GM12878 (cell line): ENCODE data around the gene P4HA3. TPM values are rescaled to one million over a fixed set of nuclear protein-coding genes. Genes with fewer than 3 reads are reported as not detected.

ENCODE experiments used
- ATAC-seq: fragments of 200-7000 bp; cut with Tn5 transposase; 3 replicates; pipeline ENCODE4 v1.9.1; 2020; ENCODE audit warnings: mild to moderate bottlenecking, moderate library complexity
- BruUV-seq: library from RNA; stranded (reverse); fragments of 400-500 nt; replicated peaks from 2 replicates; lab custom pipeline; 2021; lab: Mats Ljungman, UMichigan
- CTCF ChIA-PET: fragments of 300-600 bp; sonication (Branson Sonifier 250); formaldehyde crosslinking; extraction: SDS; loops from one replicate; lab custom pipeline; 2021; ENCODE audit warnings: inconsistent platforms; lab: Yijun Ruan, JAX
- POLR2A ChIA-PET: fragments of 350-600 bp; formaldehyde crosslinking; extraction: SDS; loops from one replicate; lab custom pipeline; 2021; ENCODE audit warnings: inconsistent platforms; lab: Charles Lee
- RAD21 ChIA-PET: fragments of 300-600 bp; sonication (Branson Sonifier 250); formaldehyde crosslinking; loops from one replicate; lab custom pipeline; 2023; ENCODE audit warnings: antibody characterized with exemption; ENCODE audit not compliant: unreplicated experiment; lab: Charles Lee
- SMC1A ChIA-PET: fragments of 300-600 bp; sonication (Branson Sonifier 250); formaldehyde crosslinking; loops from one replicate; lab custom pipeline; 2023; ENCODE audit not compliant: unreplicated experiment, uncharacterized antibody; lab: Charles Lee
- DNase-seq: peaks from one replicate; pipeline ENCODE4 v3.0.0-alpha.2; 2011; ENCODE audit warnings: low read depth, low spot score
- FAIRE-seq: peaks from 3 replicates; lab custom pipeline; 2011; peaks lifted over from hg19 to GRCh38; lab: Jason Lieb, UNC
- H2AFZ ChIP-seq: 2 replicates; pipeline ENCODE4 v1.6.0; 2011; ENCODE audit warnings: low read depth, low read length, control low read depth; ENCODE audit not compliant: control insufficient read depth
- H3K27ac ChIP-seq: 2 replicates; pipeline ENCODE4 v1.5.1; 2011; ENCODE audit warnings: control low read depth; ENCODE audit not compliant: control insufficient read depth, insufficient read depth
- H3K27me3 ChIP-seq, 2 experiments: replicated peaks in 1 of 2; 2 replicates each; pipeline versions ENCODE4 v1.6.0 to v1.6.1; 2011; ENCODE audit warnings: low read length in 1 of 2; ENCODE audit not compliant: control insufficient read depth in 2 of 2, insufficient read depth in 2 of 2
- H3K36me3 ChIP-seq, 2 experiments: 2 replicates each; pipeline ENCODE4 v1.5.1; 2011; ENCODE audit warnings: low read length in 1 of 2; ENCODE audit not compliant: control insufficient read depth in 2 of 2, insufficient read depth in 2 of 2
- H3K4me1 ChIP-seq: 2 replicates; pipeline ENCODE4 v1.6.1; 2011; ENCODE audit warnings: mild to moderate bottlenecking, low read length, moderate library complexity, mixed read lengths; ENCODE audit not compliant: control insufficient read depth, insufficient read depth
- H3K4me2 ChIP-seq: 2 replicates; pipeline ENCODE4 v1.6.0; 2011; ENCODE audit warnings: control low read depth; ENCODE audit not compliant: control insufficient read depth, insufficient read depth
- H3K4me3 ChIP-seq: fragments of 200-600 bp; sonication (generic); 2 replicates; pipeline ENCODE4 v1.5.1; 2016
- H3K79me2 ChIP-seq: 2 replicates; pipeline ENCODE4 v1.6.0; 2011; ENCODE audit warnings: low read length; ENCODE audit not compliant: control insufficient read depth, insufficient read depth
- H3K9ac ChIP-seq: 2 replicates; pipeline ENCODE4 v1.8.0; 2011; ENCODE audit warnings: low read length, control low read depth, mixed read lengths; ENCODE audit not compliant: control insufficient read depth, insufficient read depth
- H3K9me3 ChIP-seq: replicated peaks from 3 replicates; pipeline ENCODE4 v1.5.1; 2011; ENCODE audit warnings: mild to moderate bottlenecking, low read length; ENCODE audit not compliant: control insufficient read depth, insufficient read depth
- H4K20me1 ChIP-seq: 2 replicates; pipeline ENCODE4 v1.6.0; 2011; ENCODE audit not compliant: control insufficient read depth, insufficient read depth
- ASH2L ChIP-seq: fragments of 300-600, 200-600 bp; sonication (generic); IDR thresholded peaks from 2 replicates; pipeline ENCODE4 v1.6.1; 2017; ENCODE audit warnings: low read depth, mild to moderate bottlenecking, borderline replicate concordance
- BMI1 ChIP-seq: fragments of 450-650 bp; IDR thresholded peaks from 2 replicates; pipeline ENCODE4 v1.6.1; 2016; ENCODE audit warnings: mild to moderate bottlenecking, moderate library complexity, borderline replicate concordance
- BRCA1 ChIP-seq: IDR thresholded peaks from 2 replicates; pipeline ENCODE4 v1.6.1; 2011; ENCODE audit warnings: low read depth, low read length, improper control_type of control experiment
- JUND ChIP-seq: IDR thresholded peaks from 2 replicates; pipeline ENCODE4 v1.6.1; 2012; ENCODE audit warnings: low read depth, mild to moderate bottlenecking, low read length, improper control_type of control experiment, moderate library complexity
- MYC ChIP-seq: IDR thresholded peaks from 2 replicates; pipeline ENCODE4 v1.6.1; 2011; ENCODE audit warnings: mild to moderate bottlenecking, low read length, moderate library complexity, inconsistent platforms; ENCODE audit not compliant: insufficient read depth, insufficient replicate concordance, insufficient read length, severe bottlenecking
- NR2C2 ChIP-seq: IDR thresholded peaks from 2 replicates; pipeline ENCODE4 v1.6.1; 2011; ENCODE audit warnings: borderline replicate concordance, low read depth; ENCODE audit not compliant: control insufficient read depth, insufficient read length
- NR2F1 ChIP-seq: fragments of 450-650 bp; conservative IDR thresholded peaks from 2 replicates; pipeline ENCODE4 v1.6.1; 2017; ENCODE audit warnings: mild to moderate bottlenecking
- PAX8 ChIP-seq: fragments of 450-650 bp; IDR thresholded peaks from 2 replicates; pipeline ENCODE4 v1.6.1; 2017; ENCODE audit warnings: mild to moderate bottlenecking, moderate library complexity
- PKNOX1 ChIP-seq: fragments of 450-650 bp; IDR thresholded peaks from 2 replicates; pipeline ENCODE4 v1.6.1; 2016; ENCODE audit warnings: mild to moderate bottlenecking
- POLR2A ChIP-seq: IDR thresholded peaks from 2 replicates; pipeline ENCODE4 v1.6.1; 2011; ENCODE audit warnings: low read depth, mild to moderate bottlenecking, low read length
- PRDM15 ChIP-seq: fragments of 450-650 bp; formaldehyde crosslinking; IDR thresholded peaks from 2 replicates; pipeline ENCODE4 v1.4.0; 2020; ENCODE audit warnings: mild to moderate bottlenecking, moderate library complexity
- RAD51 ChIP-seq: fragments of 450-650 bp; IDR thresholded peaks from 2 replicates; pipeline ENCODE4 v1.6.1; 2016; ENCODE audit warnings: moderate library complexity, mild to moderate bottlenecking, inconsistent platforms
- SKIL ChIP-seq: fragments of 450-650 bp; IDR thresholded peaks from 2 replicates; pipeline ENCODE4 v1.6.1; 2017; ENCODE audit warnings: mild to moderate bottlenecking, low read depth, inconsistent platforms; ENCODE audit not compliant: poor library complexity, severe bottlenecking
- STAT1 ChIP-seq: fragments of 450-650 bp; conservative IDR thresholded peaks from 2 replicates; pipeline ENCODE4 v1.6.1; 2014; ENCODE audit warnings: antibody characterized with exemption, mild to moderate bottlenecking
- ZNF622 ChIP-seq: fragments of 450-650 bp; IDR thresholded peaks from 2 replicates; pipeline ENCODE4 v1.6.1; 2017; ENCODE audit warnings: mild to moderate bottlenecking, inconsistent platforms
- WGBS: methylation state at CpG from one replicate; pipeline ENCODE4 v1.1.6; 2016; ENCODE audit warnings: low lambda C conversion rate; ENCODE audit not compliant: insufficient replicate concordance, insufficient coverage; ENCODE audit errors: missing lambda C conversion rate; 5-methylcytosine and 5-hydroxymethylcytosine counted together
- in situ Hi-C: fragments of 300-500 bp; cut with MboI; formaldehyde crosslinking; loops from 9 replicates; pipeline ENCODE4 v1.14.3; 2018; ENCODE audit warnings: mixed read lengths
- intact Hi-C: fragments of 100-400 bp; cut with micrococcal nuclease; formaldehyde crosslinking; loops from one replicate; pipeline ENCODE4 v1.14.2; 2022; ENCODE audit not compliant: unreplicated experiment
- polyA plus RNA-seq, 11 experiments: library from polyadenylated mRNA; depleted of rRNA in 4 of 11; unstranded in 6 of 11; stranded (reverse) in 5 of 11; fragments of >200 nt; fragmentation: Nextera tagmentation in 4 of 11; fragmentation: Illumina TruSeq in 1 of 11; extraction: Ambion mirVana in 4 of 11; extraction: Trizol in 1 of 11; gene quantifications; 1 replicate in 1 of 11; 2 replicates in 10 of 11; pipeline versions ENCODE4 v1.2.1 to v1.2.3, GENCODE V29; 2011 to 2016; ENCODE audit warnings: inconsistent platforms in 2 of 11, missing spikeins in 2 of 11, low read depth in 1 of 11
- total RNA-seq, 4 experiments: library from RNA; depleted of rRNA in 3 of 4; stranded (reverse); fragments of >200 nt in 3 of 4; fragmentation: Illumina TruSeq in 1 of 4; extraction: Trizol in 1 of 4; gene quantifications; 2 replicates each; pipeline versions ENCODE4 v1.2.1 to v1.2.3, GENCODE V29; 2013 to 2021

Gene P4HA3
- total and polyA plus RNA-seq, 10 of the 15 experiments (the other 5 are each of a cell fraction or from before 2014, with no cell fraction given): 0.08 TPM; not detected in 9

- no peaks in the 10 kb centered on the region; the same call in 1 of the 3 replicates for H3K9me3 ChIP-seq
- no peak overlapping the region for H3K27ac ChIP-seq
- no peak overlapping the region for H2AFZ ChIP-seq
- intact Hi-C loops (no loop called here), in situ Hi-C loops (no loop called here)
- no TSS peak for BruUV-seq
- ChIA-PET SMC1A (no interaction called here), POLR2A (no interaction called here), RAD21 (interaction anchor here (1.4 kb wide), 1 partner anchor 23 kb away, joined by 5 read pairs; no protein-coding TSS in a partner anchor), CTCF (interaction anchor here (0.6 to 1.4 kb wide), 3 partner anchors 17 to 513 kb away, joined by 3 read pairs; no protein-coding TSS in a partner anchor)
- H3K4me3 ChIP-seq: no peak overlapping the region
- H3K27me3 ChIP-seq: peaks cover 0 to 3% of the 10 kb centered on the region in 2 experiments; a peak in 2 of 4 replicates
- ATAC-seq (no peak), DNase-seq (no peak), FAIRE-seq (no peak)
- no peak overlapping the region for H3K9ac ChIP-seq
- no peak for TF ChIP-seq JUND
- no peak for TF ChIP-seq RAD51
- no peak for TF ChIP-seq ASH2L
- TF ChIP-seq PAX8: no peak
- TF ChIP-seq NR2C2: no peak
- TF ChIP-seq PRDM15: no peak
- no peak for TF ChIP-seq STAT1
- TF ChIP-seq BRCA1: no peak
- no peak for TF ChIP-seq MYC
- no peak for TF ChIP-seq PKNOX1
- no peak for TF ChIP-seq POLR2A
- no peak for TF ChIP-seq ZNF622
- no peak for TF ChIP-seq BMI1
- no peak for TF ChIP-seq SKIL
- TF ChIP-seq NR2F1: no peak
- H3K36me3 ChIP-seq: no peaks in the 10 kb centered on the region
- no peaks in the 10 kb centered on the region for H3K4me1 ChIP-seq
- 4% methylated on average over 5 of the region's 5 CpGs for WGBS
- H3K79me2 ChIP-seq: no peaks in the 10 kb centered on the region
- H3K4me2 ChIP-seq: no peak overlapping the region
- H4K20me1 ChIP-seq: no peaks in the 10 kb centered on the region
These were observed 32.2 kb downstream of the P4HA3 start for GRCh38 chr11:74279256-74279655.
